BLaER1 (cell line): ENCODE results near the gene NMD3.

Experiments
- H3K27ac ChIP-seq: shearing (Covaris generic); formaldehyde crosslinking; 2 replicates; pipeline ENCODE4 v1.8.1; 2022
- H3K27me3 ChIP-seq: shearing (Covaris generic); formaldehyde crosslinking; 2 replicates; pipeline ENCODE4 v1.8.1; 2022
- H3K36me3 ChIP-seq: shearing (Covaris generic); formaldehyde crosslinking; 2 replicates; pipeline ENCODE4 v1.8.1; 2022
- H3K4me1 ChIP-seq: shearing (Covaris generic); formaldehyde crosslinking; 2 replicates; pipeline ENCODE4 v1.8.1; 2022
- H3K4me2 ChIP-seq: shearing (Covaris generic); formaldehyde crosslinking; 2 replicates; pipeline ENCODE4 v1.8.1; 2022
- H3K4me3 ChIP-seq: shearing (Covaris generic); formaldehyde crosslinking; 2 replicates; pipeline ENCODE4 v1.8.1; 2022
- H3K9ac ChIP-seq: shearing (Covaris generic); formaldehyde crosslinking; 2 replicates; pipeline ENCODE4 v1.8.1; 2022
- H3K9me3 ChIP-seq: shearing (Covaris generic); formaldehyde crosslinking; 2 replicates; pipeline ENCODE4 v1.8.1; 2022
- H4K20me1 ChIP-seq: shearing (Covaris generic); formaldehyde crosslinking; 2 replicates; pipeline ENCODE4 v1.8.1; 2022
- Cebpa-rat ChIP-seq: shearing (Covaris generic); IDR thresholded peaks from 2 replicates; pipeline ENCODE4 v1.8.1; 2022

NMD3 gene

GRCh38 chr3:161224786-161225185, 3.7 kb downstream of the NMD3 start:
- no peak overlapping the region for H3K27ac ChIP-seq
- H3K4me1 ChIP-seq = peaks cover 37% of the 10 kb centered on the region
- no peak overlapping the region for H3K4me3 ChIP-seq
- TF ChIP-seq Cebpa-rat = no peak
- H3K9me3 ChIP-seq = no peaks in the 10 kb centered on the region
- no peak overlapping the region for H3K4me2 ChIP-seq
- H3K27me3 ChIP-seq = no peaks in the 10 kb centered on the region
- peaks cover 54% of the 10 kb centered on the region for H4K20me1 ChIP-seq
- peaks cover 52% of the 10 kb centered on the region for H3K36me3 ChIP-seq
- H3K9ac ChIP-seq = no peak overlapping the region

- Histone ChIP-seq H3K4me1 (no peaks in the 10 kb centered on the region), H3K36me3 (peaks cover 92% of the 10 kb centered on the region), H3K9me3 (no peaks in the 10 kb centered on the region), H3K27ac (no peak overlapping the region), H3K4me3 (no peak overlapping the region), H3K4me2 (no peak overlapping the region), H3K9ac (no peak overlapping the region), H3K27me3 (no peaks in the 10 kb centered on the region), H4K20me1 (peaks cover 48% of the 10 kb centered on the region)
- TF ChIP-seq Cebpa-rat = no peak
Observed at GRCh38 chr3:161230621-161231171, 9.6 kb downstream of the NMD3 start.

DNA sequence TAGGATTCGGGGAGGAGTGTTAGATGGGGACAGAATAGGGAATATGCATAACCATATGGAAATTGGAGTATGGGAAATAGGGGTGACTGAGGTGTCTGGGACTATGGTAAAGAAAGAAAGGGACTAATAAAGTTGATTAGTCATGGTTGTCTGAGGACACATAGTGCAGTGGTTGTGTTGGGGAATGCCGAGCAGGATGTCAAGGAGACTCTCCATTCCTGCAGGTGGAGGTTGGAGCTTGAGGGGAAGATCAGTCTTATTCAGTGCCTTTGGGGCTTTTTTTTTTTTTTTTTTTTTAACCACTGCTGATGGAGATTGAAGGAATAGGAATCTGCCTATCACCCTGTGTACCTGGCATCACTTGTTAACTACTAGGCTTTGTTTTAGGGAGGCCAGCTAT, 10.8 kb downstream of the NMD3 start:
- Histone ChIP-seq H4K20me1 (peaks cover 45% of the 10 kb centered on the region), H3K9me3 (no peaks in the 10 kb centered on the region), H3K4me2 (no peak overlapping the region), H3K36me3 (peaks cover 86% of the 10 kb centered on the region), H3K9ac (no peak overlapping the region), H3K27me3 (no peaks in the 10 kb centered on the region), H3K4me1 (no peaks in the 10 kb centered on the region), H3K4me3 (no peak overlapping the region), H3K27ac (no peak overlapping the region)
- TF ChIP-seq Cebpa-rat = no peak

DNA sequence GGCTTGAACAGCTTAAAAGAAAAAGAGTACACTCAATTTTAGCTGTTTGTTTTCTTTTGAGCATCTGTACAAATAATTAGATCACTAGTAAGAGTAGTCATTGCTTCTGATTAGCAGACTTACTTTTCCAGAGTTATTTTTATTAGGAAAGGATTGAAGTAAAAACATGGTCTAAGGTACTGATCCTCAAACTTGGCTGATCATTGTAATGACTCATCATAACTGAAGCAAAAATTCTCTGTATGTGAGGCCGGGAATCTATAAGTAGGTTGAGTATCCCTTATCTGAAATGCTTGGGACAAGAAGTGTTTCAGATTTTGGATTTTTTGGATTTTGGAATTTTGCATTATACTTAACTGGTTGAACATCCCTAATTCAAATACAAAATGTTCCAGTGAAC, 12.4 kb downstream of the NMD3 start:
- H3K9me3 ChIP-seq = no peaks in the 10 kb centered on the region
- H3K27me3 ChIP-seq = no peaks in the 10 kb centered on the region
- no peak overlapping the region for H3K4me2 ChIP-seq
- H3K9ac ChIP-seq = no peak overlapping the region
- H3K4me3 ChIP-seq = no peak overlapping the region
- H4K20me1 ChIP-seq = peaks cover 45% of the 10 kb centered on the region
- H3K36me3 ChIP-seq = peaks cover 85% of the 10 kb centered on the region
- no peak overlapping the region for H3K27ac ChIP-seq
- no peak for TF ChIP-seq Cebpa-rat
- H3K4me1 ChIP-seq = no peaks in the 10 kb centered on the region

GRCh38 chr3:161236240-161236639, 15.1 kb downstream of the NMD3 start:
- Histone ChIP-seq H3K36me3 (peaks cover 78% of the 10 kb centered on the region), H3K4me2 (no peak overlapping the region), H3K27me3 (no peaks in the 10 kb centered on the region), H3K4me3 (no peak overlapping the region), H3K9ac (no peak overlapping the region), H4K20me1 (peaks cover 19% of the 10 kb centered on the region), H3K9me3 (no peaks in the 10 kb centered on the region), H3K27ac (no peak overlapping the region), H3K4me1 (no peaks in the 10 kb centered on the region)
- no peak for TF ChIP-seq Cebpa-rat

DNA sequence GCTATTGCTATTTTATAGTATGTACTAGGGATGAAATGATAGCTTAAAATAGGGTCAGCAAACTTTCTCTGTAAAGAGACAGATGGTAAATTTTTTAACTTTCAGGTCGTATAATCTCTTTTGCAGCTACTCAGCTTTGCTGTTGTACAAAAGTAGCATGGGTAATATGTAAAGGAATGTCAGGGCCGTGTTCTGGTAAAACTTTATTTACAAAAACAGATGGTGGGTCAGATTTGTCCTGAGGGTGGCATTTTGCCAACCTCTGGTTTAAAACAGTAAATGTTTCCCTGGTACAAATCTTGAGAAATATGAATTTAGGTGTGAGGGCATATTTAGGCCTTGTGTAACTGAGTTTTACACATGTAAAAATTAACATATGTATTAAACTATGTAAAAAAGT, 18.6 kb downstream of the NMD3 start:
- Histone ChIP-seq H4K20me1 (0 out of 2 replicates have a peak, but pooled peaks cover 13% of the 10 kb centered on the region), H3K9ac (no peak overlapping the region), H3K9me3 (no peaks in the 10 kb centered on the region), H3K36me3 (peaks cover 83% of the 10 kb centered on the region), H3K4me1 (no peaks in the 10 kb centered on the region), H3K27me3 (no peaks in the 10 kb centered on the region), H3K4me2 (no peak overlapping the region), H3K4me3 (no peak overlapping the region), H3K27ac (no peak overlapping the region)
- TF ChIP-seq Cebpa-rat = no peak

DNA sequence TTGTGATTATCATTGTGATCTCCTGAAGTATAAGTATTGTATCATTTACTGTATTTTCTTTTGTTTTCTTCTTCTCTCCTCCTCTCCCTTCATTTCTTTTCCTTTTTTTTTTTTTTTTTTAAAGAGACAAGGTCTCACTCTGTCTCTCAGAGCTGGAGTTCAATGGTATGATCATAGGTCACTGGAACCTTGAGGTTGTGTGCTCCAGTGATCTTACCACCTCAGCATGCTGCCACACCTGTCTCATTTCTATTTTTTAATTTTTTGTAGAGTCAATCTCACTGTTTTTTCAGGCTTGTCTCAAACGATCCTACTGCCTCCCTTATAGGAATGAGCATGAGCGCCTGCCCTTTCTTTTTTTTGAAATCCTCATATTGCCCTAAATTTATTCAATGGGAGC, 23.4 kb downstream of the NMD3 start:
- Histone ChIP-seq H4K20me1 (peaks cover 6% of the 10 kb centered on the region; the same call in 1 of the 2 replicates), H3K9ac (no peak overlapping the region), H3K4me1 (no peaks in the 10 kb centered on the region), H3K36me3 (peaks cover 86% of the 10 kb centered on the region), H3K9me3 (no peaks in the 10 kb centered on the region), H3K27me3 (no peaks in the 10 kb centered on the region), H3K4me2 (no peak overlapping the region), H3K27ac (no peak overlapping the region), H3K4me3 (no peak overlapping the region)
- TF ChIP-seq Cebpa-rat = no peak

DNA sequence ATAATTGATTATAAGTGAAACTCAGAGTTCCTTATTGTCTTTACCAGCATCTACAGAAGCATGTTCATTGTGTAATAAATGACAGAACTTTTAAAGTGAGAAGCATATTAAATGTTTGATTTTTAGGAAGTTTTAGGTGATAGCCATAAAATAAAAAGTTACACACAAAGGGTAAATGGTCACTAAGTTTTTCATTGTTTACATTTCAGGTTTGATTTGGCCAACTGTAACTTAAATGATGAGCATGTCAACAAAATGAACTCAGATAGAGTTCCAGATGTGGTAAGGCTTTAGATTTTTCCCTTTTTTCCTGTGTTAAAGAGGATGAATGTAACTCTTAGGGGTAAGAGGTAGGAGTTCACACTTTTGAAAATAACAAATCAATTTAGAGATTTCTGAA, 25.9 kb downstream of the NMD3 start:
- H3K27ac ChIP-seq = no peak overlapping the region
- no peak overlapping the region for H3K4me3 ChIP-seq
- H3K36me3 ChIP-seq = peaks cover 84% of the 10 kb centered on the region
- peaks cover 5% of the 10 kb centered on the region; the same call in 1 of the 2 replicates for H4K20me1 ChIP-seq
- H3K27me3 ChIP-seq = no peaks in the 10 kb centered on the region
- no peak for TF ChIP-seq Cebpa-rat
- H3K4me1 ChIP-seq = no peaks in the 10 kb centered on the region
- no peak overlapping the region for H3K4me2 ChIP-seq
- H3K9ac ChIP-seq = no peak overlapping the region
- no peaks in the 10 kb centered on the region for H3K9me3 ChIP-seq

GRCh38 chr3:161250116-161250515, 29.0 kb downstream of the NMD3 start:
- Histone ChIP-seq H3K27ac (no peak overlapping the region), H4K20me1 (no peaks in the 10 kb centered on the region; the same call in 1 of the 2 replicates), H3K4me1 (no peaks in the 10 kb centered on the region), H3K36me3 (peaks cover 84% of the 10 kb centered on the region), H3K4me3 (no peak overlapping the region), H3K27me3 (no peaks in the 10 kb centered on the region), H3K4me2 (no peak overlapping the region), H3K9me3 (no peaks in the 10 kb centered on the region), H3K9ac (no peak overlapping the region)
- TF ChIP-seq Cebpa-rat = no peak

GRCh38 chr3:161251716-161252115, 30.6 kb downstream of the NMD3 start:
- no peak overlapping the region for H3K4me2 ChIP-seq
- TF ChIP-seq Cebpa-rat = no peak
- H3K4me3 ChIP-seq = no peak overlapping the region
- peaks cover 88% of the 10 kb centered on the region for H3K36me3 ChIP-seq
- H3K4me1 ChIP-seq = no peaks in the 10 kb centered on the region
- H3K27me3 ChIP-seq = no peaks in the 10 kb centered on the region
- H3K9ac ChIP-seq = no peak overlapping the region
- no peaks in the 10 kb centered on the region for H3K9me3 ChIP-seq
- H3K27ac ChIP-seq = no peak overlapping the region
- no peaks in the 10 kb centered on the region for H4K20me1 ChIP-seq

GRCh38 chr3:161252143-161252542, 31.0 kb downstream of the NMD3 start:
- Histone ChIP-seq H3K27me3 (no peaks in the 10 kb centered on the region), H3K4me3 (no peak overlapping the region), H4K20me1 (no peaks in the 10 kb centered on the region), H3K9ac (no peak overlapping the region), H3K9me3 (no peaks in the 10 kb centered on the region), H3K4me2 (no peak overlapping the region), H3K4me1 (no peaks in the 10 kb centered on the region), H3K36me3 (peaks cover 88% of the 10 kb centered on the region), H3K27ac (no peak overlapping the region)
- no peak for TF ChIP-seq Cebpa-rat
